GM23248 (cell line): ENCODE data around the gene PDCD1LG2.

Experiments used
- EZH2 ChIP-seq: fragments of 200-600 bp; sonication (generic); IDR thresholded peaks from 2 replicates; pipeline ENCODE4 v1.6.1; 2018; ENCODE audit warnings: antibody characterized with exemption, mild to moderate bottlenecking; ENCODE audit not compliant: insufficient read depth, poor library complexity, severe bottlenecking
- EZH2phosphoT487 ChIP-seq: fragments of 200-600 bp; sonication (generic); IDR thresholded peaks from 2 replicates; pipeline ENCODE4 v1.6.1; 2018; ENCODE audit warnings: antibody characterized with exemption, moderate library complexity, mild to moderate bottlenecking, low read depth; ENCODE audit not compliant: insufficient read depth

- no peak for TF ChIP-seq EZH2phosphoT487
- no peak for TF ChIP-seq EZH2
These were observed 98.2 kb downstream of the PDCD1LG2 start for GRCh38 chr9:5608298-5609225.
